Muscle of leg (tissue), 11 donors: ENCODE results near the gene IMMP2L. TPM values are rescaled to one million over a fixed set of nuclear protein-coding genes. Genes with fewer than 3 reads are reported as not detected.
A peak's percentile ranks its signal among the peaks of the same experiment; 100 is the strongest.

Experiments used
- DNase-seq: peaks from one replicate; pipeline ENCODE4 v3.0.0; 2013
- H3K27ac ChIP-seq: one replicate; pipeline ENCODE4 v1.5.1; 2013; ENCODE audit warnings: mild to moderate bottlenecking, low read length, control low read depth
- H3K27me3 ChIP-seq: one replicate; pipeline ENCODE4 v1.6.1; 2013; ENCODE audit warnings: low read length; ENCODE audit not compliant: control insufficient read depth, insufficient read depth
- H3K36me3 ChIP-seq: one replicate; pipeline ENCODE4 v1.6.1; 2013; ENCODE audit warnings: low read length; ENCODE audit not compliant: control insufficient read depth, insufficient read depth
- H3K4me1 ChIP-seq: one replicate; pipeline ENCODE4 v1.6.1; 2013; ENCODE audit warnings: low read length; ENCODE audit not compliant: control insufficient read depth, insufficient read depth
- H3K4me3 ChIP-seq: one replicate; pipeline ENCODE4 v1.5.1; 2013; ENCODE audit warnings: low read length, control low read depth
- H3K9me3 ChIP-seq: replicated peaks from 2 replicates; pipeline ENCODE4 v1.6.1; 2013; ENCODE audit warnings: low read depth, low read length; ENCODE audit not compliant: control insufficient read depth
- WGBS: methylation state at CpG from one replicate; pipeline ENCODE4 v1.1.5; 2013; ENCODE audit warnings: missing lambda C conversion rate; ENCODE audit not compliant: insufficient coverage; 5-methylcytosine and 5-hydroxymethylcytosine counted together
- polyA plus RNA-seq, 8 donors: library from polyadenylated mRNA; unstranded; fragments of 120-200 nt; gene quantifications; one replicate each; pipeline versions ENCODE4 v1.2.1 to v1.2.3, GENCODE V29; 2013; ENCODE audit warnings: inconsistent platforms in 1 of 8, low replicate concordance in 1 of 8; ENCODE audit not compliant: insufficient read length in 8 of 8, insufficient read depth in 1 of 8
- total RNA-seq: library from RNA; stranded (reverse); fragments of 120-200 nt; gene quantifications from one replicate; pipeline ENCODE4 v1.2.4, GENCODE V29; 2013

IMMP2L gene
- total and polyA plus RNA-seq, 9 donors, result 15.0 to 20.4 (median 17.1) TPM

- no peak overlapping the region for H3K27ac ChIP-seq
- no peak overlapping the region for H3K4me3 ChIP-seq
- WGBS, result no CpG with 5 or more reads among the region's 2 CpGs
Observed at GRCh38 chr7:111041577-111041976, 520.7 kb downstream of the IMMP2L start.

GRCh38 chr7:111038185-111038584 is 524.1 kb downstream of the IMMP2L start:
- Histone ChIP-seq H3K9me3 (no peaks in the 10 kb centered on the region), H3K27me3 (no peaks in the 10 kb centered on the region), H3K4me3 (no peak overlapping the region), H3K4me1 (no peaks in the 10 kb centered on the region), H3K27ac (no peak overlapping the region), H3K36me3 (no peaks in the 10 kb centered on the region)
- DNase-seq, result no peak
- 100% methylated on average over 1 of the region's 3 CpGs for WGBS

More at GRCh38 chr7:111041577-111041976, 520.7 kb downstream of the IMMP2L start:
- peaks cover 2% of the 10 kb centered on the region for H3K4me1 ChIP-seq
- H3K27me3 ChIP-seq, result no peaks in the 10 kb centered on the region
- H3K9me3 ChIP-seq, result no peaks in the 10 kb centered on the region
- no peak for DNase-seq
- H3K36me3 ChIP-seq, result no peaks in the 10 kb centered on the region

- Histone ChIP-seq H3K9me3 (no peaks in the 10 kb centered on the region), H3K36me3 (no peaks in the 10 kb centered on the region), H3K4me3 (no peak overlapping the region), H3K27ac (no peak overlapping the region), H3K4me1 (no peaks in the 10 kb centered on the region), H3K27me3 (no peaks in the 10 kb centered on the region)
- WGBS, result no CpG with 5 or more reads among the region's 7 CpGs
- DNase-seq, result no peak
Observed at GRCh38 chr7:111031916-111032315, 530.4 kb downstream of the IMMP2L start.

GRCh38 chr7:111030336-111030735 is 532.0 kb downstream of the IMMP2L start:
- DNase-seq, result no peak
- no peaks in the 10 kb centered on the region for H3K4me1 ChIP-seq

GRCh38 chr7:111029574-111030251 is 532.6 kb downstream of the IMMP2L start:
- H3K4me1 ChIP-seq, result no peaks in the 10 kb centered on the region
- H3K27ac ChIP-seq, result no peak overlapping the region
- no peaks in the 10 kb centered on the region for H3K9me3 ChIP-seq
- WGBS, result no CpG with 5 or more reads among the region's 1 CpG
- no peaks in the 10 kb centered on the region for H3K27me3 ChIP-seq
- no peaks in the 10 kb centered on the region for H3K36me3 ChIP-seq
- no peak overlapping the region for H3K4me3 ChIP-seq
- peak; percentile 48 for DNase-seq

More at GRCh38 chr7:111030336-111030735, 532.0 kb downstream of the IMMP2L start:
- Histone ChIP-seq H3K36me3 (no peaks in the 10 kb centered on the region), H3K9me3 (no peaks in the 10 kb centered on the region), H3K4me3 (no peak overlapping the region), H3K27ac (no peak overlapping the region), H3K27me3 (no peaks in the 10 kb centered on the region)

- Histone ChIP-seq H3K27ac (no peak overlapping the region), H3K36me3 (no peaks in the 10 kb centered on the region), H3K27me3 (no peaks in the 10 kb centered on the region), H3K4me1 (no peaks in the 10 kb centered on the region), H3K9me3 (no peaks in the 10 kb centered on the region), H3K4me3 (no peak overlapping the region)
- no CpG with 5 or more reads among the region's 1 CpG for WGBS
- no peak for DNase-seq
Observed at GRCh38 chr7:111029141-111029572, 533.1 kb downstream of the IMMP2L start.

GRCh38 chr7:111027396-111027795 is 534.9 kb downstream of the IMMP2L start:
- Histone ChIP-seq H3K4me1 (no peaks in the 10 kb centered on the region), H3K27me3 (no peaks in the 10 kb centered on the region), H3K9me3 (no peaks in the 10 kb centered on the region), H3K36me3 (no peaks in the 10 kb centered on the region), H3K4me3 (no peak overlapping the region), H3K27ac (no peak overlapping the region)
- WGBS, result 20% methylated on average over 1 of the region's 4 CpGs
- no peak for DNase-seq

- 100% methylated on average over 1 of the region's 2 CpGs for whole genome bisulfite sequencing
- no peak for DNase-seq
- Histone ChIP-seq H3K9me3 (no peaks in the 10 kb centered on the region), H3K36me3 (no peaks in the 10 kb centered on the region), H3K4me3 (no peak overlapping the region), H3K4me1 (no peaks in the 10 kb centered on the region), H3K27me3 (no peaks in the 10 kb centered on the region), H3K27ac (no peak overlapping the region)
Observed at GRCh38 chr7:111026806-111027205, 535.5 kb downstream of the IMMP2L start.

- H3K4me3 ChIP-seq, result no peak overlapping the region
- H3K27me3 ChIP-seq, result no peaks in the 10 kb centered on the region
- no peaks in the 10 kb centered on the region for H3K36me3 ChIP-seq
- no peaks in the 10 kb centered on the region for H3K9me3 ChIP-seq
- no peak overlapping the region for H3K27ac ChIP-seq
- DNase-seq, result no peak
- no CpG with 5 or more reads among the region's 4 CpGs for WGBS
- no peaks in the 10 kb centered on the region for H3K4me1 ChIP-seq
Observed at GRCh38 chr7:111026343-111026742, 535.9 kb downstream of the IMMP2L start.

- Histone ChIP-seq H3K27ac (no peak overlapping the region), H3K27me3 (no peaks in the 10 kb centered on the region), H3K36me3 (no peaks in the 10 kb centered on the region), H3K9me3 (no peaks in the 10 kb centered on the region), H3K4me3 (no peak overlapping the region), H3K4me1 (no peaks in the 10 kb centered on the region)
- no CpG with 5 or more reads among the region's 1 CpG for WGBS
- DNase-seq, result no peak
Observed at GRCh38 chr7:111025006-111025405, 537.3 kb downstream of the IMMP2L start.
